ENCODE results near the gene NUAK2. TPM values are rescaled to one million over a fixed set of nuclear protein-coding genes. Genes with fewer than 3 reads are reported as not detected.

NUAK2 gene
- total RNA-seq (2022) (25.7 and 27.0 TPM in 2 replicates), Bru-seq, nascent RNA (percentile 95 among the genes with signal in this experiment), BruChase-seq, experiment 1, labeled RNA remaining after a 2-hour chase (percentile 78 among the genes with signal in this experiment), BruChase-seq, experiment 2, labeled RNA remaining after a 6-hour chase (percentile 73 among the genes with signal in this experiment)
- long read RNA-seq, transcript NUAK2-201 (7 exons, 3,441 nt): major isoform, 69 of 80 reads
- long read RNA-seq, partial matches to known transcripts: 7 of 80 reads
- long read RNA-seq, other reads (novel, unspliced or antisense): 4 of 80 reads

DNA sequence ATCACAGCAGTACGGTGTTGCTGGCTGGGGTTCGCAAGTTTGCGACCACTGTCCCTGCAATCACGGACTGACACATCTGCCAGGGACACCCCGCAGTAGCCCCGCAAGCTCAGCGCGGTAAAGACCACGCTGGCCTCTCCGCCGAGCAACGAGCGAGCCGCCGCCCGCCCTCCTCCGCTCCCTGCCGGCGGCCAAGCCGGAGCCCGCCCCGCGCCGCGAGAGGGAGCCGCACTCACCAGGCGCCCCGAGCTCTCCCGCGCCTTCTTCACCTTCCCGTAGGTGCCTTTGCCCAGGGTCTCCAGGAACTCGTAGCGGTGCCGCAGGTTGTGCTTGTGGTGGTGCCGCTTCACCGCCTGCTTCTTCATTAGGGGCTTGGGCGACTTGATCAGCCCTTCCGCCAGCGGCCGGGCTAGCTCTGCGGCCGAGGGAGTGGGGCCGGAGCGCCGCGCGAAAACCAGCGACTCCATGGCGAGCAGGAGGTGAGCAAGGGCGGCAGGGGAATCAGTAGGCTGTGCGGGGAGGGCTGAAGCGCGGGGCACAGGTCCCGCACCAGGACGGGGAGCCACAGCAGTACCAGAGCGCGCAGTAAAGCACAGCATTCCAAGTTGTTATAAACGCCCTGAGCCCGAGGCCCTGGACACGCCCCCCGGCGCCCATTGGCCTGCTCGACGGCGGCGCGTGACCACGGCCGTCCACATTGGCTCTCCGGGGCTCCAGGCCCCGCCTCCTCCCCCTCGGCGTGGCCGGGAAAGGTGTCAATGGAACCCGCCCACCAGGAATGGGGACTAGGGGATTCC lies at the start of gene NUAK2:
NUAK2 (minus strand) TSS at position 584 of the 797 bp plus-strand sequence; CDS start at position 467, 117 bp downstream.
- TF ChIP-seq, protein P1, sequence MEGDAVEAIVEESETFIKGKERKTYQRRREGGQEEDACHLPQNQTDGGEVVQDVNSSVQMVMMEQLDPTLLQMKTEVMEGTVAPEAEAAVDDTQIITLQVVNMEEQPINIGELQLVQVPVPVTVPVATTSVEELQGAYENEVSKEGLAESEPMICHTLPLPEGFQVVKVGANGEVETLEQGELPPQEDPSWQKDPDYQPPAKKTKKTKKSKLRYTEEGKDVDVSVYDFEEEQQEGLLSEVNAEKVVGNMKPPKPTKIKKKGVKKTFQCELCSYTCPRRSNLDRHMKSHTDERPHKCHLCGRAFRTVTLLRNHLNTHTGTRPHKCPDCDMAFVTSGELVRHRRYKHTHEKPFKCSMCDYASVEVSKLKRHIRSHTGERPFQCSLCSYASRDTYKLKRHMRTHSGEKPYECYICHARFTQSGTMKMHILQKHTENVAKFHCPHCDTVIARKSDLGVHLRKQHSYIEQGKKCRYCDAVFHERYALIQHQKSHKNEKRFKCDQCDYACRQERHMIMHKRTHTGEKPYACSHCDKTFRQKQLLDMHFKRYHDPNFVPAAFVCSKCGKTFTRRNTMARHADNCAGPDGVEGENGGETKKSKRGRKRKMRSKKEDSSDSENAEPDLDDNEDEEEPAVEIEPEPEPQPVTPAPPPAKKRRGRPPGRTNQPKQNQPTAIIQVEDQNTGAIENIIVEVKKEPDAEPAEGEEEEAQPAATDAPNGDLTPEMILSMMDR (IDR thresholded peaks at IDR 0.05; ENCODE audit: insufficient read depth in 1 of 2, low read depth in 1 of 2, low read length in 1 of 2, severe bottlenecking in 1 of 2, unreplicated experiment in 1 of 2): peak in 1 of 2 experiments; percentile 24

DNA sequence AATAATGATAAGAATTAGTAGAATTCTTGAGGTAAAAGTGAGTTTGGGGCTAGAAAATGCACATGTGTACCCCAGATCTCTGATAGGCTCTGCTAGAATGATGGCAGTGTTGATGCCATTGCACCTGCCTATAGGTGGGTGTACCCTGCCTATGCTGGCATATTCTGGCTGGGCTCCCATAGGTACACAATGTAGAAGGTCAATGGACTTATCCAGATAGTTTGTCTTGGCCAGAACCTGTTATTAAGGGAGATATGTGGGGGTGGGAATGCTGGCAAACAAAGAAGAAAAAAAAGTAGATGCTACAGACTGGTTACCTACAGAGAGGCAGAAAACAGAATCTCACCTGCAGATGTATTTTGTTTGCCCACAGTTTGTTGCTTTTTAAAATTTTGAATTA lies 49.2 kb upstream of the NUAK2 start:
- BruUV-seq (replicated peaks): no TSS peak
- Histone ChIP-seq H3K9me3 (no peaks in the 10 kb centered on the region), H3K4me1 (no peaks in the 10 kb centered on the region), H3K27me3 (replicated peaks; ENCODE audit: control insufficient read depth, insufficient read depth, low read length) (no peaks in the 10 kb centered on the region), H3K4me3 (ENCODE audit: low read depth, low read length) (no peak overlapping the region), H3K36me3 (ENCODE audit: control insufficient read depth, insufficient read depth, low read length) (no peaks in the 10 kb centered on the region)
- Mint-ChIP-seq H3K9me3 (ENCODE audit: unreplicated experiment) (no peaks in the 10 kb centered on the region), H3K4me1 (ENCODE audit: low read depth, unreplicated experiment) (no peaks in the 10 kb centered on the region), H3K27ac (ENCODE audit: unreplicated experiment) (no peak overlapping the region), H3K4me3 (ENCODE audit: unreplicated experiment) (no peak overlapping the region), H3K36me3 (ENCODE audit: insufficient read depth, unreplicated experiment) (no peaks in the 10 kb centered on the region), H3K27me3 (ENCODE audit: insufficient read depth, unreplicated experiment) (peaks cover 13% of the 10 kb centered on the region)
- intact Hi-C loops (cut with micrococcal nuclease; ENCODE audit: unreplicated experiment): no loop called here
- no peak for DNase-seq
- ChIA-PET POLR2A (no interaction called here), CTCF (no interaction called here)
- TF ChIP-seq, protein P1 (IDR thresholded peaks at IDR 0.05; ENCODE audit: insufficient read depth in 1 of 2, low read depth in 1 of 2, low read length in 1 of 2, severe bottlenecking in 1 of 2, unreplicated experiment in 1 of 2): no peak

More for the DNA sequence above, at the start of gene NUAK2:
- BruUV-seq (replicated peaks): no TSS peak
- Mint-ChIP-seq H3K27ac (ENCODE audit: unreplicated experiment) (peak within 1 kb of the TSS; percentile 93), H3K36me3 (ENCODE audit: insufficient read depth, unreplicated experiment) (peaks cover 45% of the 10 kb centered on the region), H3K4me1 (ENCODE audit: low read depth, unreplicated experiment) (peaks cover 52% of the 10 kb centered on the region), H3K9me3 (ENCODE audit: unreplicated experiment) (no peaks in the 10 kb centered on the region), H3K27me3 (ENCODE audit: insufficient read depth, unreplicated experiment) (no peaks in the 10 kb centered on the region), H3K4me3 (ENCODE audit: unreplicated experiment) (peak within 1 kb of the TSS; percentile 96)
- H3K9me3 ChIP-seq: no peaks in the 10 kb centered on the region
- intact Hi-C loops (cut with micrococcal nuclease; ENCODE audit: unreplicated experiment): loop anchor here (1.0 kb wide), 1 partner anchor 20 kb away; no protein-coding TSS in a partner anchor
- ChIA-PET POLR2A (interaction anchor here (0.5 to 1.9 kb wide), 17 partner anchors 10 to 1994 kb away, joined by 3 to 9 read pairs (median 4); partner anchors contain the start of gene RBBP5), CTCF (interaction anchor here (0.6 to 2.4 kb wide), 7 partner anchors 37 to 398 kb away, joined by 3 to 30 read pairs (median 4); no protein-coding TSS in a partner anchor)
- DNase-seq: peak; percentile 97 to 99
- no peaks in the 10 kb centered on the region for H3K27me3 ChIP-seq (replicated peaks; ENCODE audit: control insufficient read depth, insufficient read depth, low read length)
- H3K36me3 ChIP-seq (ENCODE audit: control insufficient read depth, insufficient read depth, low read length): no peaks in the 10 kb centered on the region
- peak within 1 kb of the TSS; percentile 93 for H3K4me3 ChIP-seq (ENCODE audit: low read depth, low read length)
- peaks cover 40% of the 10 kb centered on the region for H3K4me1 ChIP-seq

DNA sequence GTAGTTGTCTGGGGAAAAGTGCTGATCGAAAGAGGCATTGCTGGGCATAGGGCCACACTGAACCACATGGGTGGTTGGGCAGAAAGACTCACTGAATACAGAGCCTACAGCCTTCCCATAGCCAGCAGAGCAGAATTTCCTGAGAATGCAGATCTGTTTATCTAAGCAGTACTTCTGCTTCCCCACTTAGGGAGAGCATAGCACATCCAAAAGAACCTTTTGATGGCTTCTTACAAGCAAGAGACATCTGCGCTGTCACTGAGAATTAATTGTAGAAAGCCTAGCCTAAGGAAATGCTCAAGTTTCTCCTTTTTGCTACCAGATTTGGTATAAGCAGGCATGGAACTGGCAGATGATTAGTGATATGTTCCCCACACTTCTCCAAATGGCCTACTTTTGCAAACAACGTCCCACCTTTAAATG lies 48.2 kb upstream of the NUAK2 start:
- no peak overlapping the region for H3K4me3 Mint-ChIP-seq (ENCODE audit: unreplicated experiment)
- H3K9me3 Mint-ChIP-seq (ENCODE audit: unreplicated experiment): no peaks in the 10 kb centered on the region
- H3K27ac Mint-ChIP-seq (ENCODE audit: unreplicated experiment): no peak overlapping the region
- CTCF ChIA-PET: no interaction called here
- no peaks in the 10 kb centered on the region for H3K36me3 Mint-ChIP-seq (ENCODE audit: insufficient read depth, unreplicated experiment)
- intact Hi-C loops (cut with micrococcal nuclease; ENCODE audit: unreplicated experiment): no loop called here
- no peaks in the 10 kb centered on the region for H3K4me1 Mint-ChIP-seq (ENCODE audit: low read depth, unreplicated experiment)
- Histone ChIP-seq H3K4me1 (no peaks in the 10 kb centered on the region), H3K27me3 (replicated peaks; ENCODE audit: control insufficient read depth, insufficient read depth, low read length) (no peaks in the 10 kb centered on the region), H3K36me3 (ENCODE audit: control insufficient read depth, insufficient read depth, low read length) (no peaks in the 10 kb centered on the region), H3K4me3 (ENCODE audit: low read depth, low read length) (no peak overlapping the region), H3K9me3 (no peaks in the 10 kb centered on the region)
- DNase-seq: no peak
- no TSS peak for BruUV-seq (replicated peaks)
- peaks cover 13% of the 10 kb centered on the region for H3K27me3 Mint-ChIP-seq (ENCODE audit: insufficient read depth, unreplicated experiment)
- POLR2A ChIA-PET: no interaction called here
- TF ChIP-seq, protein P1 (IDR thresholded peaks at IDR 0.05; ENCODE audit: insufficient read depth in 1 of 2, low read depth in 1 of 2, low read length in 1 of 2, severe bottlenecking in 1 of 2, unreplicated experiment in 1 of 2): no peak
